H9 (cell line): ENCODE measurements around the gene TGFB3. TPM values are rescaled to one million over a fixed set of nuclear protein-coding genes. Genes with fewer than 3 reads are reported as not detected.

ENCODE experiments used
- DNase-seq: peaks from one replicate; pipeline ENCODE4 v3.0.0-alpha.2; 2017
- H2AFZ ChIP-seq: one replicate; pipeline ENCODE4 v1.6.1; 2013; ENCODE audit warnings: mild to moderate bottlenecking, low read length, control low read depth, moderate library complexity
- H2AK5ac ChIP-seq: 2 replicates; pipeline ENCODE4 v1.6.1; 2013; ENCODE audit warnings: low read length, control low read depth, mixed read lengths; ENCODE audit not compliant: insufficient read length
- H2BK120ac ChIP-seq: one replicate; pipeline ENCODE4 v1.6.1; 2013; ENCODE audit warnings: low read depth, mild to moderate bottlenecking, low read length, control low read depth, inconsistent platforms; ENCODE audit not compliant: poor library complexity, severe bottlenecking
- H2BK12ac ChIP-seq: 2 replicates; pipeline ENCODE4 v1.6.1; 2013; ENCODE audit warnings: low read length, control low read depth, mixed read lengths, low read depth; ENCODE audit not compliant: insufficient read length
- H2BK15ac ChIP-seq: 2 replicates; pipeline ENCODE4 v1.6.1; 2013; ENCODE audit warnings: low read depth, low read length, control low read depth
- H2BK20ac ChIP-seq: one replicate; pipeline ENCODE4 v1.6.1; 2013; ENCODE audit warnings: low read depth, mild to moderate bottlenecking, low read length, control low read depth, inconsistent platforms; ENCODE audit not compliant: poor library complexity, severe bottlenecking
- H2BK5ac ChIP-seq: 2 replicates; pipeline ENCODE4 v1.6.1; 2013; ENCODE audit warnings: low read length, control low read depth, mixed read lengths; ENCODE audit not compliant: insufficient read length
- H3K14ac ChIP-seq: 2 replicates; pipeline ENCODE4 v1.6.1; 2013; ENCODE audit warnings: low read length, control low read depth; ENCODE audit not compliant: insufficient read depth
- H3K18ac ChIP-seq: 2 replicates; pipeline ENCODE4 v1.6.1; 2013; ENCODE audit warnings: low read depth, mild to moderate bottlenecking, mixed read lengths, low read length, control low read depth; ENCODE audit not compliant: insufficient read length
- H3K23ac ChIP-seq: 2 replicates; pipeline ENCODE4 v1.6.1; 2013; ENCODE audit warnings: low read length, control low read depth, mixed read lengths, low read depth; ENCODE audit not compliant: insufficient read length
- H3K23me2 ChIP-seq: 2 replicates; pipeline ENCODE4 v1.6.1; 2013; ENCODE audit warnings: low read depth, mild to moderate bottlenecking, mixed read lengths, low read length, control low read depth; ENCODE audit not compliant: insufficient read length, poor library complexity, severe bottlenecking
- H3K27ac ChIP-seq: 2 replicates; pipeline ENCODE4 v1.5.1; 2013; ENCODE audit warnings: low read length, control low read depth, mixed read lengths, low read depth; ENCODE audit not compliant: insufficient read length
- H3K27me3 ChIP-seq: 2 replicates; pipeline ENCODE4 v1.6.1; 2013; ENCODE audit warnings: low read length, control low read depth, inconsistent platforms; ENCODE audit not compliant: insufficient read depth
- H3K4ac ChIP-seq: 2 replicates; pipeline ENCODE4 v1.6.1; 2013; ENCODE audit warnings: low read depth, mild to moderate bottlenecking, control low read depth, inconsistent platforms, low read length, moderate library complexity
- H3K4me1 ChIP-seq: 2 replicates; pipeline ENCODE4 v1.6.1; 2013; ENCODE audit warnings: low read length, control low read depth, inconsistent platforms; ENCODE audit not compliant: insufficient read depth
- H3K4me2 ChIP-seq: 2 replicates; pipeline ENCODE4 v1.6.1; 2013; ENCODE audit warnings: low read length, control low read depth, mixed read lengths; ENCODE audit not compliant: insufficient read length, insufficient read depth
- H3K56ac ChIP-seq: 2 replicates; pipeline ENCODE4 v1.6.1; 2013; ENCODE audit warnings: low read depth, mild to moderate bottlenecking, mixed read lengths, low read length, control low read depth; ENCODE audit not compliant: insufficient read length
- H3K79me1 ChIP-seq: 2 replicates; pipeline ENCODE4 v1.6.1; 2013; ENCODE audit warnings: low read depth, mild to moderate bottlenecking, moderate library complexity, low read length, control low read depth, inconsistent platforms; ENCODE audit not compliant: insufficient read depth, poor library complexity, severe bottlenecking
- H3K79me2 ChIP-seq: 2 replicates; pipeline ENCODE4 v1.6.1; 2013; ENCODE audit warnings: low read length, control low read depth, inconsistent platforms; ENCODE audit not compliant: insufficient read depth
- H3K9ac ChIP-seq: 2 replicates; pipeline ENCODE4 v1.6.1; 2013; ENCODE audit warnings: low read length, control low read depth, mixed read lengths; ENCODE audit not compliant: insufficient read length; ENCODE audit errors: extremely low read depth
- H3K9me3 ChIP-seq: one replicate; pipeline ENCODE4 v1.6.1; 2013; ENCODE audit warnings: low read depth, low read length, inconsistent platforms; ENCODE audit not compliant: control insufficient read depth
- H3T11ph ChIP-seq: one replicate; pipeline ENCODE4 v1.6.1; 2013; ENCODE audit warnings: mild to moderate bottlenecking, low read length, control low read depth, inconsistent platforms
- H4K20me1 ChIP-seq: one replicate; pipeline ENCODE4 v1.6.1; 2013; ENCODE audit not compliant: control insufficient read depth, insufficient read length, insufficient read depth
- H4K5ac ChIP-seq: 2 replicates; pipeline ENCODE4 v1.6.1; 2013; ENCODE audit warnings: low read depth, mild to moderate bottlenecking, mixed read lengths, low read length, control low read depth; ENCODE audit not compliant: insufficient read length
- H4K8ac ChIP-seq: replicated peaks from 2 replicates; pipeline ENCODE4 v1.6.1; 2013; ENCODE audit warnings: low read length, control low read depth, mixed read lengths, low read depth; ENCODE audit not compliant: insufficient read length
- H4K91ac ChIP-seq: 2 replicates; pipeline ENCODE4 v1.6.1; 2013; ENCODE audit warnings: low read depth, mild to moderate bottlenecking, moderate library complexity, mixed read lengths, low read length, control low read depth; ENCODE audit not compliant: insufficient read length
- H3K27ac Mint-ChIP-seq, 3 experiments: 2 replicates in 2 of 3; 3 replicates in 1 of 3; pipeline ENCODE4 v1.8.0; 2020 to 2021; ENCODE audit warnings: mixed read lengths in 3 of 3, mild to moderate bottlenecking in 1 of 3, moderate library complexity in 1 of 3
- H3K27me3 Mint-ChIP-seq: 2 replicates; pipeline ENCODE4 v1.8.0; 2021; ENCODE audit warnings: low read depth, mild to moderate bottlenecking, moderate library complexity, mixed read lengths
- H3K36me3 Mint-ChIP-seq, 3 experiments: 2 replicates in 2 of 3; 3 replicates in 1 of 3; pipeline ENCODE4 v1.8.0; 2020 to 2021; ENCODE audit warnings: low read depth in 3 of 3, mixed read lengths in 3 of 3; ENCODE audit not compliant: insufficient read depth in 1 of 3
- H3K4me1 Mint-ChIP-seq, 2 experiments: 2 replicates each; pipeline ENCODE4 v1.8.0; 2020; ENCODE audit warnings: mixed read lengths in 2 of 2
- H3K4me3 Mint-ChIP-seq, 2 experiments: 2 replicates in 1 of 2; 3 replicates in 1 of 2; pipeline ENCODE4 v1.8.0; 2020 to 2021; ENCODE audit warnings: mild to moderate bottlenecking in 2 of 2, mixed read lengths in 2 of 2, moderate library complexity in 1 of 2
- H3K9me3 Mint-ChIP-seq, 2 experiments: 2 replicates in 1 of 2; 3 replicates in 1 of 2; pipeline ENCODE4 v1.8.0; 2020; ENCODE audit warnings: mild to moderate bottlenecking in 2 of 2, mixed read lengths in 2 of 2, moderate library complexity in 1 of 2
- CTCF ChIP-seq: fragments of 200-600 bp; sonication (generic); conservative IDR thresholded peaks from 3 replicates; pipeline ENCODE4 v1.8.0; 2021; ENCODE audit warnings: antibody characterized with exemption, mild to moderate bottlenecking
- WGBS: extraction: QIAGEN DNeasy Blood & Tissue Kit; methylation state at CpG from one replicate; pipeline ENCODE4 v1.1.7; 2013; ENCODE audit warnings: missing lambda C conversion rate, low lambda C conversion rate, mixed read lengths; ENCODE audit not compliant: insufficient read length; ENCODE audit errors: extremely low coverage; 5-methylcytosine and 5-hydroxymethylcytosine counted together
- total RNA-seq: library from RNA; stranded (reverse); gene quantifications from 2 replicates; pipeline ENCODE4 v1.2.1, GENCODE V29; 2021

TGFB3 gene
- total RNA-seq, 1 experiment from 2014 or later, result 0.37 TPM

- no peaks in the 10 kb centered on the region for H3K27me3 Mint-ChIP-seq
- Histone ChIP-seq H2AK5ac (no peak overlapping the region), H3K4me1 (no peaks in the 10 kb centered on the region; the same call in 1 of the 2 replicates), H3K18ac (no peak overlapping the region), H2BK120ac (no peak overlapping the region), H4K91ac (no peak overlapping the region), H4K20me1 (no peaks in the 10 kb centered on the region), H2BK15ac (no peak overlapping the region), H3K79me1 (no peaks in the 10 kb centered on the region), H3K14ac (no peak overlapping the region), H3K23ac (no peak overlapping the region), H2BK20ac (no peak overlapping the region), H4K8ac (no peak overlapping the region), H4K5ac (no peak overlapping the region), H3K79me2 (no peaks in the 10 kb centered on the region), H3T11ph (no peak overlapping the region), H3K9ac (no peak overlapping the region), H2BK12ac (no peak overlapping the region), H3K27me3 (no peaks in the 10 kb centered on the region), H2BK5ac (no peak overlapping the region), H3K23me2 (no peaks in the 10 kb centered on the region), H3K27ac (no peak overlapping the region), H3K4me2 (no peak overlapping the region), H2AFZ (no peak overlapping the region), H3K9me3 (no peaks in the 10 kb centered on the region), H3K56ac (no peak overlapping the region), H3K4ac (no peak overlapping the region)
- peaks cover 28 to 38% of the 10 kb centered on the region in 2 experiments for H3K4me1 Mint-ChIP-seq
- no peak for TF ChIP-seq CTCF
- no CpG with 5 or more reads among the region's 2 CpGs for WGBS
- H3K27ac Mint-ChIP-seq, result no peak overlapping the region
- H3K36me3 Mint-ChIP-seq, result peaks cover 0 to 2% (median 0%) of the 10 kb centered on the region in 3 experiments; a peak in 1 of 7 replicates
- no peaks in the 10 kb centered on the region for H3K9me3 Mint-ChIP-seq
- DNase-seq, result no peak
- no peak overlapping the region for H3K4me3 Mint-ChIP-seq
Measured at GRCh38 chr14:75915045-75915444, 66.8 kb downstream of the TGFB3 start.
